NCI-H1417 (cell line): ENCODE results near the gene SLC10A3.
"Not testable (repeated sequence)": the region's sequence is repeated elsewhere in the genome, so short reads cannot be mapped to it uniquely, and the experiment has no call there.

Experiments used
- DNase-seq, 3 experiments: peaks; one replicate each; lab custom pipeline; 2025; lab: John Stamatoyannopoulos, UW

Gene SLC10A3

GRCh38 chrX:154509455-154509854 lies 19.0 kb upstream of the SLC10A3 start:
- DNase-seq, result no peak

- DNase-seq, result no peak
These were observed 17.9 kb upstream of the SLC10A3 start for GRCh38 chrX:154508384-154508745.

GRCh38 chrX:154507673-154508383 lies 17.4 kb upstream of the SLC10A3 start:
- no peak for DNase-seq

GRCh38 chrX:154506483-154507332 lies 16.3 kb upstream of the SLC10A3 start:
- DNase-seq, result no peak

GRCh38 chrX:154505734-154506133 lies 15.3 kb upstream of the SLC10A3 start:
- no peak for DNase-seq

GRCh38 chrX:154502989-154503388 lies 12.6 kb upstream of the SLC10A3 start:
- DNase-seq, result no peak

- no peak for DNase-seq
These were observed 11.7 kb upstream of the SLC10A3 start for GRCh38 chrX:154502098-154502497.

GRCh38 chrX:154501423-154501822 lies 11.0 kb upstream of the SLC10A3 start:
- DNase-seq, result not testable (repeated sequence)

GRCh38 chrX:154496591-154497137 lies 6.2 kb upstream of the SLC10A3 start:
- not testable (repeated sequence) for DNase-seq

- DNase-seq, result no peak
These were observed 5.1 kb upstream of the SLC10A3 start for GRCh38 chrX:154495472-154495922.

GRCh38 chrX:154494715-154495114 lies 4.3 kb upstream of the SLC10A3 start:
- DNase-seq, result no peak

- DNase-seq, result peak in 2 of 3 experiments; percentile 46 to 53
These were observed 412 bp downstream of the SLC10A3 start for GRCh38 chrX:154490021-154490413.

GRCh38 chrX:154489182-154489581 lies 1.2 kb downstream of the SLC10A3 start:
- no peak for DNase-seq

- no peak for DNase-seq
These were observed 1.9 kb downstream of the SLC10A3 start for GRCh38 chrX:154488336-154489075.

- no peak for DNase-seq
These were observed 2.7 kb downstream of the SLC10A3 start for GRCh38 chrX:154487518-154488290.

- peak; percentile 62 to 68 (median 67) for DNase-seq
These were observed 3.8 kb downstream of the SLC10A3 start, which contains the start of gene UBL4A for GRCh38 chrX:154486396-154487207. TSS of gene UBL4A (minus strand) at chrX:154486615. CDS start at chrX:154486584, 31 bp downstream.

GRCh38 chrX:154486052-154486395 lies 4.4 kb downstream of the SLC10A3 start:
- DNase-seq, result peak in 2 of 3 experiments; percentile 54 to 62

GRCh38 chrX:154485150-154486051 lies 5.0 kb downstream of the SLC10A3 start:
- DNase-seq, result peak in 2 of 3 experiments; percentile 41 to 60
